Natural killer cell (primary cell): Measurements from ENCODE around the gene CD200. TPM values are rescaled to one million over a fixed set of nuclear protein-coding genes. Genes with fewer than 3 reads are reported as not detected.

ENCODE experiments used
- ATAC-seq, 3 donors: fragments of 150-1000 bp in 2 of 3; fragments of 200-7000 bp in 1 of 3; cut with Tn5 transposase; 1 replicate in 1 of 3; 2 replicates in 2 of 3; pipeline ENCODE4 v1.10.0; 2021; ENCODE audit warnings: mild to moderate bottlenecking in 2 of 3, moderate library complexity in 2 of 3
- DNase-seq, 2 donors: peaks; one replicate each; pipeline versions ENCODE4 v3.0.0 to v3.0.0-alpha.2; 2013 to 2021; ENCODE audit warnings: mixed read lengths in 1 of 2
- H3K27ac ChIP-seq: one replicate; pipeline ENCODE4 v1.5.1; 2013; ENCODE audit warnings: mild to moderate bottlenecking, low read length
- H3K27me3 ChIP-seq: one replicate; pipeline ENCODE4 v1.6.1; 2013; ENCODE audit warnings: low read length; ENCODE audit not compliant: control insufficient read depth, insufficient read depth
- H3K36me3 ChIP-seq: one replicate; pipeline ENCODE4 v1.6.1; 2013; ENCODE audit warnings: low read length; ENCODE audit not compliant: control insufficient read depth, insufficient read depth
- H3K4me1 ChIP-seq: one replicate; pipeline ENCODE4 v1.6.1; 2013; ENCODE audit warnings: low read length; ENCODE audit not compliant: control insufficient read depth, insufficient read depth
- H3K4me3 ChIP-seq: one replicate; pipeline ENCODE4 v1.5.1; 2013; ENCODE audit warnings: low read length
- H3K9me3 ChIP-seq: one replicate; pipeline ENCODE4 v1.6.1; 2013; ENCODE audit warnings: low read length; ENCODE audit not compliant: control insufficient read depth, insufficient read depth
- H3K27ac Mint-ChIP-seq, 2 donors: one replicate each; pipeline ENCODE4 v1.8.0; 2022; ENCODE audit warnings: mild to moderate bottlenecking in 2 of 2, mixed read lengths in 2 of 2, moderate library complexity in 1 of 2
- H3K27me3 Mint-ChIP-seq, 2 donors: one replicate each; pipeline ENCODE4 v1.8.0; 2022; ENCODE audit warnings: low read depth in 2 of 2, mixed read lengths in 2 of 2
- H3K36me3 Mint-ChIP-seq: one replicate; pipeline ENCODE4 v1.8.0; 2022; ENCODE audit warnings: mixed read lengths
- H3K4me1 Mint-ChIP-seq, 2 donors: one replicate each; pipeline ENCODE4 v1.8.0; 2022; ENCODE audit warnings: mixed read lengths in 2 of 2
- H3K4me3 Mint-ChIP-seq: one replicate; pipeline ENCODE4 v1.8.0; 2022; ENCODE audit warnings: mild to moderate bottlenecking, moderate library complexity, mixed read lengths
- H3K9me3 Mint-ChIP-seq, 2 donors: one replicate each; pipeline ENCODE4 v1.8.0; 2022; ENCODE audit warnings: mixed read lengths in 2 of 2
- WGBS: methylation state at CpG from one replicate; pipeline ENCODE4 v1.1.7; 2013; ENCODE audit warnings: missing lambda C conversion rate; ENCODE audit not compliant: insufficient coverage; 5-methylcytosine and 5-hydroxymethylcytosine counted together
- intact Hi-C: fragments of 100-400 bp; cut with micrococcal nuclease; formaldehyde crosslinking; loops from one replicate; pipeline ENCODE4 v1.14.2; 2022
- total RNA-seq, 4 donors: library from RNA; stranded (reverse); fragments of 120-200 nt in 1 of 4; gene quantifications; one replicate each; pipeline versions ENCODE4 v1.2.3 to v1.2.4, GENCODE V29; 2013 to 2022
- TF ChIP-seq, protein P1 (sequence below): fragments of 200-600 bp; IDR thresholded peaks from one replicate; pipeline ENCODE4 v1.8.0; 2022; ENCODE audit warnings: antibody characterized with exemption

CD200 gene
- total RNA-seq, 3 donors from 2014 or later (not counting 1 experiment from before 2014, with no cell fraction given) = 0.35 TPM; not detected in 2

GRCh38 chr3:112390783-112391641, 58.1 kb downstream of the CD200 start:
- H3K27me3 Mint-ChIP-seq = peaks cover 0 to 6% of the 10 kb centered on the region in 2 donors

GRCh38 chr3:112391648-112392047, 58.7 kb downstream of the CD200 start:
- H3K36me3 Mint-ChIP-seq = no peaks in the 10 kb centered on the region
- no peak overlapping the region for H3K27ac Mint-ChIP-seq
- TF ChIP-seq, protein P1, sequence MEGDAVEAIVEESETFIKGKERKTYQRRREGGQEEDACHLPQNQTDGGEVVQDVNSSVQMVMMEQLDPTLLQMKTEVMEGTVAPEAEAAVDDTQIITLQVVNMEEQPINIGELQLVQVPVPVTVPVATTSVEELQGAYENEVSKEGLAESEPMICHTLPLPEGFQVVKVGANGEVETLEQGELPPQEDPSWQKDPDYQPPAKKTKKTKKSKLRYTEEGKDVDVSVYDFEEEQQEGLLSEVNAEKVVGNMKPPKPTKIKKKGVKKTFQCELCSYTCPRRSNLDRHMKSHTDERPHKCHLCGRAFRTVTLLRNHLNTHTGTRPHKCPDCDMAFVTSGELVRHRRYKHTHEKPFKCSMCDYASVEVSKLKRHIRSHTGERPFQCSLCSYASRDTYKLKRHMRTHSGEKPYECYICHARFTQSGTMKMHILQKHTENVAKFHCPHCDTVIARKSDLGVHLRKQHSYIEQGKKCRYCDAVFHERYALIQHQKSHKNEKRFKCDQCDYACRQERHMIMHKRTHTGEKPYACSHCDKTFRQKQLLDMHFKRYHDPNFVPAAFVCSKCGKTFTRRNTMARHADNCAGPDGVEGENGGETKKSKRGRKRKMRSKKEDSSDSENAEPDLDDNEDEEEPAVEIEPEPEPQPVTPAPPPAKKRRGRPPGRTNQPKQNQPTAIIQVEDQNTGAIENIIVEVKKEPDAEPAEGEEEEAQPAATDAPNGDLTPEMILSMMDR = no peak
- H3K27me3 Mint-ChIP-seq = peaks cover 0 to 6% of the 10 kb centered on the region in 2 donors
- ATAC-seq (no peak), DNase-seq (no peak)
- Histone ChIP-seq H3K4me1 (no peaks in the 10 kb centered on the region), H3K36me3 (no peaks in the 10 kb centered on the region), H3K4me3 (no peak overlapping the region), H3K27ac (no peak overlapping the region), H3K9me3 (no peaks in the 10 kb centered on the region), H3K27me3 (no peaks in the 10 kb centered on the region)
- 94% methylated on average over 1 of the region's 3 CpGs for WGBS
- no peaks in the 10 kb centered on the region for H3K9me3 Mint-ChIP-seq
- H3K4me1 Mint-ChIP-seq = peaks cover 0 to 8% of the 10 kb centered on the region in 2 donors
- intact Hi-C loops = no loop called here
- no peak overlapping the region for H3K4me3 Mint-ChIP-seq

More at GRCh38 chr3:112390783-112391641, 58.1 kb downstream of the CD200 start:
- Mint-ChIP-seq H3K36me3 (no peaks in the 10 kb centered on the region), H3K4me1 (peaks cover 0 to 8% of the 10 kb centered on the region in 2 donors), H3K9me3 (no peaks in the 10 kb centered on the region), H3K4me3 (no peak overlapping the region), H3K27ac (no peak overlapping the region)
- Histone ChIP-seq H3K4me1 (no peaks in the 10 kb centered on the region), H3K27me3 (no peaks in the 10 kb centered on the region), H3K4me3 (no peak overlapping the region), H3K27ac (no peak overlapping the region), H3K9me3 (no peaks in the 10 kb centered on the region), H3K36me3 (no peaks in the 10 kb centered on the region)
- TF ChIP-seq, protein P1 = no peak
- ATAC-seq = no peak
- DNase-seq = peak in 1 of 2 donors; percentile 13
- intact Hi-C loops = no loop called here
- WGBS = 60% methylated on average over 4 of the region's 4 CpGs

- H3K27ac Mint-ChIP-seq = no peak overlapping the region
- no peaks in the 10 kb centered on the region for H3K9me3 ChIP-seq
- WGBS = 89% methylated on average over 4 of the region's 6 CpGs
- H3K4me1 Mint-ChIP-seq = peaks cover 0 to 8% of the 10 kb centered on the region in 2 donors
- H3K27me3 ChIP-seq = no peaks in the 10 kb centered on the region
- DNase-seq = no peak
- no peaks in the 10 kb centered on the region for H3K36me3 Mint-ChIP-seq
- intact Hi-C loops = no loop called here
- no peak overlapping the region for H3K27ac ChIP-seq
- no peaks in the 10 kb centered on the region for H3K4me1 ChIP-seq
- no peaks in the 10 kb centered on the region for H3K9me3 Mint-ChIP-seq
- TF ChIP-seq, protein P1 = no peak
- ATAC-seq = no peak
- no peak overlapping the region for H3K4me3 Mint-ChIP-seq
- peaks cover 0 to 6% of the 10 kb centered on the region in 2 donors for H3K27me3 Mint-ChIP-seq
- no peaks in the 10 kb centered on the region for H3K36me3 ChIP-seq
- no peak overlapping the region for H3K4me3 ChIP-seq
Observed at GRCh38 chr3:112392393-112393359, 59.7 kb downstream of the CD200 start.
